HepG2 (cell line): ENCODE data around the gene ZNF322. TPM values are rescaled to one million over a fixed set of nuclear protein-coding genes. Genes with fewer than 3 reads are reported as not detected.

Experiments
- ARID2 ChIP-seq: sonication (generic); formaldehyde crosslinking; IDR thresholded peaks from 2 replicates; pipeline ENCODE4 v1.8.1; 2022; ENCODE audit warnings: mild to moderate bottlenecking, missing genetic modification reagents, borderline replicate concordance
- ATAD3A ChIP-seq: sonication (generic); formaldehyde crosslinking; IDR thresholded peaks from 2 replicates; pipeline ENCODE4 v1.4.0; 2020; ENCODE audit warnings: missing genetic modification reagents
- ATF7 ChIP-seq, 2 experiments: fragments of 450-650 bp in 1 of 2; sonication (generic) in 1 of 2; formaldehyde crosslinking in 1 of 2; IDR thresholded peaks; 2 replicates each; pipeline versions ENCODE4 v1.4.0 to v1.6.1; 2016 to 2020; ENCODE audit warnings: antibody characterized with exemption in 1 of 2, mild to moderate bottlenecking in 1 of 2, missing genetic modification reagents in 1 of 2
- BHLHE40 ChIP-seq: IDR thresholded peaks from 2 replicates; pipeline ENCODE4 v1.6.1; 2011; ENCODE audit warnings: low read length, improper control_type of control experiment
- CEBPB ChIP-seq: IDR thresholded peaks from 2 replicates; pipeline ENCODE4 v1.6.1; 2011; ENCODE audit warnings: low read depth, low read length, improper control_type of control experiment, borderline replicate concordance
- ELF1 ChIP-seq: sonication (generic); formaldehyde crosslinking; IDR thresholded peaks from 2 replicates; pipeline ENCODE4 v1.4.0; 2020; ENCODE audit warnings: missing genetic modification reagents
- FOXP1 ChIP-seq, 2 experiments: fragments of 450-650 bp in 1 of 2; IDR thresholded peaks; 2 replicates each; pipeline ENCODE4 v1.6.1; 2017 to 2018; ENCODE audit warnings: antibody characterized with exemption in 1 of 2
- HOXA9 ChIP-seq: sonication (generic); formaldehyde crosslinking; IDR thresholded peaks from 2 replicates; pipeline ENCODE4 v1.8.1; 2022; ENCODE audit warnings: missing genetic modification reagents, mild to moderate bottlenecking, moderate library complexity, borderline replicate concordance
- ISX ChIP-seq: sonication (generic); formaldehyde crosslinking; conservative IDR thresholded peaks from 2 replicates; pipeline ENCODE4 v1.5.0; 2020; ENCODE audit warnings: missing genetic modification reagents
- KDM2A ChIP-seq: sonication (generic); formaldehyde crosslinking; IDR thresholded peaks from 2 replicates; pipeline ENCODE4 v1.4.0; 2020; ENCODE audit warnings: low read depth, missing genetic modification reagents, borderline replicate concordance
- MEIS1 ChIP-seq: sonication (generic); formaldehyde crosslinking; IDR thresholded peaks from 2 replicates; pipeline ENCODE4 v1.9.0; 2021; ENCODE audit warnings: mild to moderate bottlenecking, missing genetic modification reagents, moderate library complexity, borderline replicate concordance
- NFIC ChIP-seq: IDR thresholded peaks from 2 replicates; pipeline ENCODE4 v1.6.1; 2012; ENCODE audit warnings: mild to moderate bottlenecking, low read length, inconsistent platforms
- SMC3 ChIP-seq: IDR thresholded peaks from 2 replicates; pipeline ENCODE4 v1.6.1; 2011; ENCODE audit warnings: low read length, improper control_type of control experiment
- SP4 ChIP-seq: sonication (generic); formaldehyde crosslinking; IDR thresholded peaks from 2 replicates; pipeline ENCODE4 v1.8.1; 2023; ENCODE audit warnings: mild to moderate bottlenecking, missing genetic modification reagents
- SRSF9 ChIP-seq: fragments of 200-400 bp; formaldehyde crosslinking; IDR thresholded peaks from 2 replicates; pipeline ENCODE4 v1.6.1; 2018; ENCODE audit warnings: borderline replicate concordance, mild to moderate bottlenecking, low read depth, low read length; ENCODE audit not compliant: insufficient read depth, poor library complexity, severe bottlenecking
- TOE1 ChIP-seq: sonication (generic); formaldehyde crosslinking; IDR thresholded peaks from 2 replicates; pipeline ENCODE4 v1.4.0; 2020; ENCODE audit warnings: mild to moderate bottlenecking, missing genetic modification reagents
- U2AF1 ChIP-seq: fragments of 200-400 bp; formaldehyde crosslinking; optimal IDR thresholded peaks from 2 replicates; pipeline ENCODE3; 2017; ENCODE audit warnings: mild to moderate bottlenecking, low read depth, low read length
- U2AF2 ChIP-seq: fragments of 200-400 bp; formaldehyde crosslinking; IDR thresholded peaks from 2 replicates; pipeline ENCODE4 v1.6.1; 2017; ENCODE audit warnings: low read depth, mild to moderate bottlenecking, low read length
- ZFP41 ChIP-seq: sonication (generic); formaldehyde crosslinking; IDR thresholded peaks from 2 replicates; pipeline ENCODE4 v1.4.0; 2020; ENCODE audit warnings: mild to moderate bottlenecking, missing genetic modification reagents, borderline replicate concordance
- ZFP91 ChIP-seq: sonication (generic); formaldehyde crosslinking; IDR thresholded peaks from 2 replicates; pipeline ENCODE4 v1.9.0; 2022; ENCODE audit warnings: missing genetic modification reagents, mild to moderate bottlenecking, borderline replicate concordance
- ZNF180 ChIP-seq: sonication (generic); formaldehyde crosslinking; IDR thresholded peaks from 2 replicates; pipeline ENCODE4 v1.4.0; 2020; ENCODE audit warnings: low read depth, missing genetic modification reagents, borderline replicate concordance
- ZNF724P ChIP-seq: sonication (generic); formaldehyde crosslinking; IDR thresholded peaks from 2 replicates; pipeline ENCODE4 v1.8.0; 2022; ENCODE audit warnings: missing genetic modification reagents, borderline replicate concordance
- ZNF777 ChIP-seq: sonication (generic); formaldehyde crosslinking; IDR thresholded peaks from 2 replicates; pipeline ENCODE4 v1.4.0; 2020; ENCODE audit warnings: missing genetic modification reagents
- polyA plus RNA-seq, 8 experiments: library from polyadenylated mRNA; depleted of rRNA in 3 of 8; stranded (reverse) in 7 of 8; unstranded in 1 of 8; fragments of >200 nt; fragmentation: Illumina TruSeq in 4 of 8; extraction: Trizol in 4 of 8; gene quantifications; 2 replicates each; pipeline versions ENCODE4 v1.2.1 to v1.2.3, GENCODE V29; 2011 to 2016; ENCODE audit warnings: low read depth in 4 of 8, missing spikeins in 1 of 8, mixed read lengths in 1 of 8; ENCODE audit not compliant: insufficient read depth in 1 of 8
- total RNA-seq, 5 experiments: library from RNA; depleted of rRNA; stranded (reverse); fragments of >200 nt; fragmentation: Illumina TruSeq; extraction: Trizol; gene quantifications; 2 replicates each; pipeline ENCODE4 v1.2.3, GENCODE V29; 2016; ENCODE audit warnings: low read depth in 1 of 5
- TF ChIP-seq, protein P1 (sequence below): fragments of 450-650 bp; IDR thresholded peaks from 2 replicates; pipeline ENCODE4 v1.6.1; 2017
- TF ChIP-seq, protein P2 (sequence below): IDR thresholded peaks from 2 replicates; pipeline ENCODE4 v1.6.1; 2016; ENCODE audit warnings: low read depth, borderline replicate concordance

ZNF322 gene
- total and polyA plus RNA-seq, 2 of the 13 experiments (the other 11 are each of a cell fraction or from before 2014, with no cell fraction given): 8.3 to 22.8 TPM

GRCh38 chr6:26596579-26597388 is 62.8 kb downstream of the ZNF322 start, which contains the start of gene ABT1 (continued):
- TF ChIP-seq, protein P1, sequence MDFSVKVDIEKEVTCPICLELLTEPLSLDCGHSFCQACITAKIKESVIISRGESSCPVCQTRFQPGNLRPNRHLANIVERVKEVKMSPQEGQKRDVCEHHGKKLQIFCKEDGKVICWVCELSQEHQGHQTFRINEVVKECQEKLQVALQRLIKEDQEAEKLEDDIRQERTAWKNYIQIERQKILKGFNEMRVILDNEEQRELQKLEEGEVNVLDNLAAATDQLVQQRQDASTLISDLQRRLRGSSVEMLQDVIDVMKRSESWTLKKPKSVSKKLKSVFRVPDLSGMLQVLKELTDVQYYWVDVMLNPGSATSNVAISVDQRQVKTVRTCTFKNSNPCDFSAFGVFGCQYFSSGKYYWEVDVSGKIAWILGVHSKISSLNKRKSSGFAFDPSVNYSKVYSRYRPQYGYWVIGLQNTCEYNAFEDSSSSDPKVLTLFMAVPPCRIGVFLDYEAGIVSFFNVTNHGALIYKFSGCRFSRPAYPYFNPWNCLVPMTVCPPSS: no peak
- TF ChIP-seq U2AF2: no peak
- TF ChIP-seq SP4 (CRISPR knock-in tag): peak; percentile 98
- peak; percentile 95 for TF ChIP-seq ZFP41 (CRISPR knock-in tag)
- TF ChIP-seq SRSF9: no peak
- TF ChIP-seq CEBPB: peak; percentile 100
- no peak for TF ChIP-seq ISX (CRISPR knock-in tag)
- TF ChIP-seq U2AF1: no peak
- TF ChIP-seq, protein P2, sequence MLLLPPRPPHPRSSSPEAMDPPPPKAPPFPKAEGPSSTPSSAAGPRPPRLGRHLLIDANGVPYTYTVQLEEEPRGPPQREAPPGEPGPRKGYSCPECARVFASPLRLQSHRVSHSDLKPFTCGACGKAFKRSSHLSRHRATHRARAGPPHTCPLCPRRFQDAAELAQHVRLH: peak; percentile 99
- TF ChIP-seq ZNF777 (CRISPR knock-in tag): no peak; the same call in 1 of the 2 replicates
- TF ChIP-seq HOXA9 (CRISPR knock-in tag): peak; percentile 96
- TF ChIP-seq MEIS1 (CRISPR knock-in tag): peak; percentile 99
- TF ChIP-seq BHLHE40: peak; percentile 63
- TF ChIP-seq ZNF724P (CRISPR knock-in tag): peak; percentile 89
- TF ChIP-seq ZFP91 (CRISPR knock-in tag): peak; percentile 96
- TF ChIP-seq SMC3: peak; percentile 53; the same call in 1 of the 2 replicates
- peak; percentile 52; the same call in 1 of the 2 replicates for TF ChIP-seq ATAD3A (CRISPR knock-in tag)
- TF ChIP-seq NFIC: peak; percentile 68; the same call in 1 of the 2 replicates
- TF ChIP-seq FOXP1 (IDR thresholded peaks at IDR 0.05): no peak
- TF ChIP-seq FOXP1 (CRISPR knock-in tag; IDR thresholded peaks at IDR 0.05): peak; percentile 70
- TF ChIP-seq ZNF180 (CRISPR knock-in tag): no peak
- peak; percentile 55; the same call in 1 of the 2 replicates for TF ChIP-seq ATF7 (IDR thresholded peaks at IDR 0.05)
- TF ChIP-seq ATF7 (CRISPR knock-in tag; IDR thresholded peaks at IDR 0.05): peak; percentile 90
- TF ChIP-seq ARID2 (CRISPR knock-in tag): no peak
- peak; percentile 91; the same call in 1 of the 2 replicates for TF ChIP-seq TOE1 (CRISPR knock-in tag)
- peak; percentile 96 for TF ChIP-seq ELF1
- peak; percentile 98 for TF ChIP-seq KDM2A (CRISPR knock-in tag)
